Astrocyte (in vitro differentiated cells and primary cell): ENCODE results near the gene C2CD4C. TPM values are rescaled to one million over a fixed set of nuclear protein-coding genes. Genes with fewer than 3 reads are reported as not detected.

Experiments used
- DNase-seq: peaks from one replicate; pipeline ENCODE4 v3.0.0-alpha.2; 2010; ENCODE audit warnings: low read depth
- FAIRE-seq: peaks from 2 replicates; lab custom pipeline; 2011; peaks lifted over from hg19 to GRCh38; lab: Jason Lieb, UNC
- H2AFZ ChIP-seq: 2 replicates; pipeline ENCODE4 v1.6.0; 2012; ENCODE audit warnings: low read depth, low read length, inconsistent platforms
- H3K27ac ChIP-seq: 2 replicates; pipeline ENCODE4 v1.5.1; 2011; ENCODE audit warnings: low read depth, low read length, inconsistent platforms
- H3K27me3 ChIP-seq: 2 replicates; pipeline ENCODE4 v1.6.0; 2011; ENCODE audit warnings: low read length, inconsistent platforms; ENCODE audit not compliant: insufficient read depth
- H3K36me3 ChIP-seq: 2 replicates; pipeline ENCODE4 v1.5.1; 2011; ENCODE audit warnings: low read length, inconsistent platforms; ENCODE audit not compliant: insufficient read depth
- H3K4me1 ChIP-seq: 2 replicates; pipeline ENCODE4 v1.5.1; 2011; ENCODE audit warnings: low read length, inconsistent platforms; ENCODE audit not compliant: insufficient read depth
- H3K4me2 ChIP-seq: 2 replicates; pipeline ENCODE4 v1.6.0; 2012; ENCODE audit warnings: low read length, inconsistent platforms
- H3K4me3 ChIP-seq: 2 replicates; pipeline ENCODE4 v1.5.1; 2011; ENCODE audit warnings: low read depth, mild to moderate bottlenecking, low read length, inconsistent platforms; ENCODE audit not compliant: insufficient read depth
- H3K79me2 ChIP-seq: 2 replicates; pipeline ENCODE4 v1.6.0; 2012; ENCODE audit warnings: mild to moderate bottlenecking, low read length, inconsistent platforms; ENCODE audit not compliant: insufficient read depth
- H3K9ac ChIP-seq: 2 replicates; pipeline ENCODE4 v1.6.0; 2012; ENCODE audit warnings: mild to moderate bottlenecking, low read length, inconsistent platforms
- H3K9me3 ChIP-seq: 2 replicates; pipeline ENCODE4 v1.5.1; 2012; ENCODE audit warnings: low read depth, mild to moderate bottlenecking, low read length, inconsistent platforms; ENCODE audit not compliant: insufficient read depth
- H4K20me1 ChIP-seq: 2 replicates; pipeline ENCODE4 v1.6.0; 2012; ENCODE audit warnings: low read length, inconsistent platforms; ENCODE audit not compliant: insufficient read depth
- H3K27ac Mint-ChIP-seq: one replicate; pipeline ENCODE4 v1.8.0; 2021; ENCODE audit warnings: mild to moderate bottlenecking, mixed read lengths; ENCODE audit not compliant: unreplicated experiment
- H3K27me3 Mint-ChIP-seq: one replicate; pipeline ENCODE4 v1.8.0; 2021; ENCODE audit warnings: low read depth, mixed read lengths; ENCODE audit not compliant: unreplicated experiment
- H3K36me3 Mint-ChIP-seq: one replicate; pipeline ENCODE4 v1.8.0; 2021; ENCODE audit warnings: low read depth, mixed read lengths; ENCODE audit not compliant: unreplicated experiment
- H3K4me1 Mint-ChIP-seq: one replicate; pipeline ENCODE4 v1.8.0; 2021; ENCODE audit warnings: low read depth, mixed read lengths; ENCODE audit not compliant: unreplicated experiment
- H3K4me3 Mint-ChIP-seq: one replicate; pipeline ENCODE4 v1.8.0; 2021; ENCODE audit warnings: mild to moderate bottlenecking, moderate library complexity, mixed read lengths; ENCODE audit not compliant: unreplicated experiment
- H3K9me3 Mint-ChIP-seq: one replicate; pipeline ENCODE4 v1.8.0; 2021; ENCODE audit warnings: mild to moderate bottlenecking, mixed read lengths; ENCODE audit not compliant: unreplicated experiment
- CTCF ChIP-seq: IDR thresholded peaks from 2 replicates; pipeline ENCODE4 v1.5.1; 2011; ENCODE audit warnings: low read depth, mild to moderate bottlenecking, inconsistent platforms, low read length, moderate library complexity; ENCODE audit not compliant: insufficient read depth
- EZH2 ChIP-seq: IDR thresholded peaks from 2 replicates; pipeline ENCODE4 v1.6.1; 2012; ENCODE audit warnings: mild to moderate bottlenecking, low read length, inconsistent platforms; ENCODE audit not compliant: insufficient read depth
- total RNA-seq: library from RNA; stranded (reverse); gene quantifications from 2 replicates; pipeline ENCODE4 v1.2.1, GENCODE V29; 2021

C2CD4C gene
- total RNA-seq, 1 donor from 2014 or later, result 3.4 TPM

GRCh38 chr19:364496-365287 lies 44.3 kb downstream of the C2CD4C start:
- TF ChIP-seq CTCF (no peak), EZH2 (no peak)
- Histone ChIP-seq H3K4me3 (no peak overlapping the region), H3K4me2 (no peak overlapping the region), H3K27me3 (peaks cover 3% of the 10 kb centered on the region), H3K36me3 (no peaks in the 10 kb centered on the region), H3K9me3 (no peaks in the 10 kb centered on the region), H3K9ac (no peak overlapping the region), H3K79me2 (no peaks in the 10 kb centered on the region), H4K20me1 (no peaks in the 10 kb centered on the region), H3K4me1 (no peaks in the 10 kb centered on the region), H2AFZ (no peak overlapping the region), H3K27ac (no peak overlapping the region)
- H3K27ac Mint-ChIP-seq, result no peak overlapping the region
- no peaks in the 10 kb centered on the region for H3K4me1 Mint-ChIP-seq
- H3K4me3 Mint-ChIP-seq, result no peak overlapping the region
- no peak for FAIRE-seq
- H3K9me3 Mint-ChIP-seq, result peaks cover 3% of the 10 kb centered on the region
- H3K27me3 Mint-ChIP-seq, result peaks cover 39% of the 10 kb centered on the region
- no peak for DNase-seq
- H3K36me3 Mint-ChIP-seq, result peaks cover 5% of the 10 kb centered on the region

- Mint-ChIP-seq H3K4me3 (no peak overlapping the region), H3K9me3 (no peaks in the 10 kb centered on the region), H3K36me3 (peaks cover under 1% of the 10 kb centered on the region), H3K27ac (no peak overlapping the region), H3K4me1 (no peaks in the 10 kb centered on the region), H3K27me3 (peaks cover 33% of the 10 kb centered on the region)
- Histone ChIP-seq H3K9ac (no peak overlapping the region), H3K27me3 (peaks cover 3% of the 10 kb centered on the region), H3K36me3 (no peaks in the 10 kb centered on the region), H2AFZ (no peak overlapping the region), H3K27ac (no peak overlapping the region), H3K4me3 (no peak overlapping the region), H3K79me2 (no peaks in the 10 kb centered on the region), H3K9me3 (no peaks in the 10 kb centered on the region), H4K20me1 (no peaks in the 10 kb centered on the region), H3K4me2 (no peak overlapping the region), H3K4me1 (no peaks in the 10 kb centered on the region)
- FAIRE-seq, result no peak
- TF ChIP-seq EZH2 (no peak), CTCF (no peak)
- no peak for DNase-seq
Observed at GRCh38 chr19:362683-363082, 46.3 kb downstream of the C2CD4C start.

- Histone ChIP-seq H3K9me3 (no peaks in the 10 kb centered on the region), H3K27me3 (no peaks in the 10 kb centered on the region), H3K9ac (no peak overlapping the region), H3K4me3 (no peak overlapping the region), H3K4me2 (no peak overlapping the region), H2AFZ (no peak overlapping the region), H3K27ac (no peak overlapping the region), H4K20me1 (no peaks in the 10 kb centered on the region), H3K79me2 (no peaks in the 10 kb centered on the region), H3K4me1 (no peaks in the 10 kb centered on the region), H3K36me3 (no peaks in the 10 kb centered on the region)
- H3K27ac Mint-ChIP-seq, result no peak overlapping the region
- H3K36me3 Mint-ChIP-seq, result no peaks in the 10 kb centered on the region
- H3K9me3 Mint-ChIP-seq, result no peaks in the 10 kb centered on the region
- no peak for DNase-seq
- H3K4me3 Mint-ChIP-seq, result no peak overlapping the region
- H3K4me1 Mint-ChIP-seq, result no peaks in the 10 kb centered on the region
- H3K27me3 Mint-ChIP-seq, result peaks cover 33% of the 10 kb centered on the region
- TF ChIP-seq EZH2 (no peak), CTCF (no peak)
- no peak for FAIRE-seq
Observed at GRCh38 chr19:362154-362553, 46.8 kb downstream of the C2CD4C start.
